ENCODE data around the gene TMEM234.

- TF ChIP-seq CTCF (IDR thresholded peaks at IDR 0.05) (no peak), ZFX (IDR thresholded peaks at IDR 0.05; ENCODE audit: borderline replicate concordance) (no peak)
Observed at GRCh38 chr1:32170991-32171390, 51.2 kb downstream of the TMEM234 start.
